ENCODE measurements around the gene IFITM1. TPM values are rescaled to one million over a fixed set of nuclear protein-coding genes. Genes with fewer than 3 reads are reported as not detected.

The IFITM1 gene
- total and polyA plus RNA-seq, 9 of the 15 experiments (the other 6 are each of a cell fraction or from before 2014, with no cell fraction given), result 691 to 5,579 (median 974) TPM

DNA sequence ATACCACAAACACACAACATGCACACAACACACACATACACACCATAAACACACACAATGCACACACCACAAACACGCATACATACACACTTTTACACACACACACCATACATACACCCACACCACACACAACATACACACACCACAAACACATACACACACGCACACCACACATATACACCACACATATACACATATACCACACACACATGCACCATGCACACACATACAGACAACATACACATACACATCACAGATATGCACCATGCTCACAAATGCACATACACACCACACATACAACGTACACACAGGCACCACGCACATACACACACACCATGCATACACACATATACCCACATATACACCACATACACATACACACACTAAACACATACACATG lies 43.7 kb downstream of the IFITM1 start (continued):
- TF ChIP-seq ZNF407 (IDR thresholded peaks at IDR 0.05; ENCODE audit: low read depth) (peak; percentile 21; the same call in 1 of the 2 replicates), EHMT2 (IDR thresholded peaks at IDR 0.05) (peak; percentile 28; the same call in 1 of the 2 replicates), HBP1 (CRISPR knock-in tag; IDR thresholded peaks at IDR 0.05) (0 out of 2 replicates have a peak, but pooled peaks have one; percentile 54), HDGF (IDR thresholded peaks at IDR 0.05) (0 out of 2 replicates have a peak, but pooled peaks have one; percentile 59)

Measured in K562 (cell line).